Neural crest cell (in vitro differentiated cells): Measurements from ENCODE around the gene INSYN2A. TPM values are rescaled to one million over a fixed set of nuclear protein-coding genes. Genes with fewer than 3 reads are reported as not detected.

ENCODE experiments used
- DNase-seq: peaks from one replicate; pipeline ENCODE4 v3.0.0; 2021; ENCODE audit warnings: low read depth, mixed read lengths, low spot score
- H3K27ac Mint-ChIP-seq: one replicate; pipeline ENCODE4 v1.8.0; 2021; ENCODE audit warnings: mild to moderate bottlenecking, mixed read lengths; ENCODE audit not compliant: unreplicated experiment
- H3K27me3 Mint-ChIP-seq: 2 replicates; pipeline ENCODE4 v1.8.0; 2021; ENCODE audit warnings: low read depth, mild to moderate bottlenecking, mixed read lengths
- H3K36me3 Mint-ChIP-seq: 2 replicates; pipeline ENCODE4 v1.8.0; 2021; ENCODE audit warnings: low read depth, mild to moderate bottlenecking, mixed read lengths
- H3K4me1 Mint-ChIP-seq: 2 replicates; pipeline ENCODE4 v1.8.0; 2021; ENCODE audit warnings: mixed read lengths
- H3K4me3 Mint-ChIP-seq: one replicate; pipeline ENCODE4 v1.8.0; 2021; ENCODE audit warnings: mild to moderate bottlenecking, mixed read lengths
- H3K9me3 Mint-ChIP-seq: 2 replicates; pipeline ENCODE4 v1.8.0; 2021; ENCODE audit warnings: mixed read lengths
- total RNA-seq: library from RNA; stranded (reverse); gene quantifications from 2 replicates; pipeline ENCODE4 v1.2.1, GENCODE V29; 2021
- TF ChIP-seq, protein P1 (sequence below): fragments of 200-600 bp; sonication (generic); conservative IDR thresholded peaks from 2 replicates; pipeline ENCODE4 v1.5.0; 2021; ENCODE audit warnings: antibody characterized with exemption, mild to moderate bottlenecking

INSYN2A gene
- total RNA-seq, 1 donor from 2014 or later, result 0.12 TPM

DNA sequence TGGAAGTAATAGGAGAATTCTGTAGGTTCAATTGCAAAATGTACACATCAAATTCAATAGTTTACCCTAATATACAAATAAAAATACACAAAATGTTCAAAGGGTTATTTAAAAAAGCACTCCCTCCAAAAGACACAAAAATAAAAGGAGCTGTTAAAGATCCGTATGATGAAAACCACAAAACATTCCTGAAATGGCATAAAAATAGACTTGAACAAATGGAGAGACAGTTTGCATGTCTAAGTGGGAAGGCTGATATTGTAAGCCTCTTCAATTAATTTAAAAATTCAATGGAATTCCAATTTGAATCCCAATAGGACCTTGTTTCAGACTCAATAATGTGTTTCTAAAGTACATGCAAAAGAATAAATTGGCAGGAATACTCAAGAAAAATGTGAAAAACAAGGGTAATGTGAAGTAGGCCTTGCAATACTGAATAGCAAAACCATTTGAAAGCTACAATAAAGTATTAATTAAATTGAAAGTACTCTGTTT lies 38.0 kb upstream of the INSYN2A start:
- H3K9me3 Mint-ChIP-seq, result peaks cover 2% of the 10 kb centered on the region
- TF ChIP-seq, protein P1, sequence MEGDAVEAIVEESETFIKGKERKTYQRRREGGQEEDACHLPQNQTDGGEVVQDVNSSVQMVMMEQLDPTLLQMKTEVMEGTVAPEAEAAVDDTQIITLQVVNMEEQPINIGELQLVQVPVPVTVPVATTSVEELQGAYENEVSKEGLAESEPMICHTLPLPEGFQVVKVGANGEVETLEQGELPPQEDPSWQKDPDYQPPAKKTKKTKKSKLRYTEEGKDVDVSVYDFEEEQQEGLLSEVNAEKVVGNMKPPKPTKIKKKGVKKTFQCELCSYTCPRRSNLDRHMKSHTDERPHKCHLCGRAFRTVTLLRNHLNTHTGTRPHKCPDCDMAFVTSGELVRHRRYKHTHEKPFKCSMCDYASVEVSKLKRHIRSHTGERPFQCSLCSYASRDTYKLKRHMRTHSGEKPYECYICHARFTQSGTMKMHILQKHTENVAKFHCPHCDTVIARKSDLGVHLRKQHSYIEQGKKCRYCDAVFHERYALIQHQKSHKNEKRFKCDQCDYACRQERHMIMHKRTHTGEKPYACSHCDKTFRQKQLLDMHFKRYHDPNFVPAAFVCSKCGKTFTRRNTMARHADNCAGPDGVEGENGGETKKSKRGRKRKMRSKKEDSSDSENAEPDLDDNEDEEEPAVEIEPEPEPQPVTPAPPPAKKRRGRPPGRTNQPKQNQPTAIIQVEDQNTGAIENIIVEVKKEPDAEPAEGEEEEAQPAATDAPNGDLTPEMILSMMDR, result no peak
- DNase-seq, result no peak
- H3K4me3 Mint-ChIP-seq, result no peak overlapping the region
- no peak overlapping the region for H3K27ac Mint-ChIP-seq
- H3K4me1 Mint-ChIP-seq, result no peaks in the 10 kb centered on the region
- peaks cover 3% of the 10 kb centered on the region for H3K36me3 Mint-ChIP-seq
- no peaks in the 10 kb centered on the region for H3K27me3 Mint-ChIP-seq

DNA sequence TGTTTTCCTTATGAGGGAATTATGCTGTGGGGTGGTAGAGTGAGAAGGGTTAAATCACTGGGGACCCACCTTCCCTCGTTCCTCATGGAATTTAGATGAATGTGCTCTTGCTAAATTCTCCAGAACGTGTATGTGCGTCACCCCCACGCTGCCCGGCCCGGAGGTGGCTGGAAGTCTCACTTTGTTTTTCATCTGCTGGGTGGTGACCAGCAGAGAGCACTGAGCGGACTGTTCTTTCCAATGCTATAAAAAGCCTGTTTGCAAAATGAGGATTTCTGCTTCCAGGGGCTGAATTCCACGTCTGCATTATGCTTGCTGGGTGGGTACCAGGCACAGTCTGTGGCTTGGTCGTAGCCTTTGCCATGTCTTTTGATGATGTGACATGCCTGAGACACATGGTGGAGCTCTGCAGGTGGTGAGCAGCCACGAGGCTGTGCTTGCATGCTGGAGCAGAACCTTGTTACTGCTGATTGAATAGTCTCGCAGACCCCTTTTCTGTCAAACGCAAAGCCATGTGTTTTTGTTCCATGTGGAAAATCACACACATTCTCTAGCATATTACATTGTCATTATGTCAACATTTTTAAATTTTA lies 31.9 kb upstream of the INSYN2A start:
- Mint-ChIP-seq H3K9me3 (no peaks in the 10 kb centered on the region), H3K27me3 (no peaks in the 10 kb centered on the region), H3K27ac (no peak overlapping the region), H3K36me3 (no peaks in the 10 kb centered on the region), H3K4me3 (no peak overlapping the region), H3K4me1 (no peaks in the 10 kb centered on the region)
- TF ChIP-seq, protein P1, result no peak
- DNase-seq, result no peak

DNA sequence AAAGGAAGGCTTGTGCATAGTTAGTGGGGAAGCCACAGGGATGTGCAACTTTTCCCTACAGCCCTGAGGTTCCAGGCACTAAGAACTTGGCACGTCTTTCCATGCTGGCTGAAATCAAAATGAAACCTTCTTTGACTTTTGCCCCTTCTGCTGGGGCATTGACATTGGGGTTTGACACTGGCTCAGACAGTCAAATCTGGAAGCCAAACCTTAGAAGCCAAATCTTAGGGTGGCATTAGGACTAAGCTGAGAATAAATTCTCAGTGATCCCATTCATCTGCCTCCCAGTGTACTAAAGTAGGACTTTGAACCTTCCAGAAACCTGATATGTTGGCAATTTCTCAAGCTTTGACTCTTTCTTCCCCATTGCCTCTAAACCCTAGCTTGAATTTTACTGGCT lies 31.3 kb upstream of the INSYN2A start:
- Mint-ChIP-seq H3K36me3 (no peaks in the 10 kb centered on the region), H3K9me3 (no peaks in the 10 kb centered on the region), H3K4me3 (no peak overlapping the region), H3K4me1 (no peaks in the 10 kb centered on the region), H3K27ac (no peak overlapping the region), H3K27me3 (no peaks in the 10 kb centered on the region)
- TF ChIP-seq, protein P1, result no peak
- DNase-seq, result no peak

DNA sequence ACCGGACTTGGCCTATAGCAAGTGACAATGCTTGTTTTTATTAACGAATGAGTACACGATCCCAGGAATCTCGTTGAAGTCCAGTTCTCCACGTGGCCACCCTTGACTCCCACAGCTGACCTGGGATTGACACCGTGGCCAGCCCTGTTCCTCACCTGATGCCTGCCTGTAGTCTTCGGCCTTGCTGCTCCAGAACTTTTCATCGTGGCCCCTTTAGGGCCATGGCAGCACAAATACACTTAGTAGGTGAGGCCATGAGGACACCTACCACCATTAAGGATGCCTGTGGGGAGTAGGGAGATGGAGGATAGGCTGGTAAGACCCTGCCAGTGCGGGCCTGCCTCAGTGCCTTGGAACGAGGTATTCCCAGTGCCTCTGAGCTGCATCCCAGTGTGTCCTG lies 30.6 kb upstream of the INSYN2A start:
- no peak overlapping the region for H3K27ac Mint-ChIP-seq
- H3K9me3 Mint-ChIP-seq, result no peaks in the 10 kb centered on the region
- TF ChIP-seq, protein P1, result no peak

DNA sequence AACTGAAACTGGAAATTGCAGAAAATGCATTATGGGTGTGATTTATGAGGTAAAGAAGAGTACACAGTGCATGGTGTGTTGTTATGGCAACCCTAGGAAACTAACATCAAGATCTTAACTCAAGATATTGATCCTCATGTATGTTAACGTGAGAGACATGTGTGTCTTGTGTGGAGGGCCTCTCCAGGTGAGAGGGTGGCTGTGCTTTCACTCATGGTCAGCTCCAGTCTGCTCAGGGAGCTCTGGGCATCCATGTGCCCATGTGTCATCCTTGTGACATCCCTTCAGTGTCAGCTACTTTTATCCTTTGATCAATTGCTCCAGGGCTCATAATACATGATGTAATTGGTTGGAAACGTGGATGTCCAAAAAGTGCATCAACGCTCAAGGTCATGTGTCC lies 24.9 kb upstream of the INSYN2A start:
- H3K9me3 Mint-ChIP-seq, result no peaks in the 10 kb centered on the region
- no peaks in the 10 kb centered on the region for H3K27me3 Mint-ChIP-seq
- TF ChIP-seq, protein P1, result no peak

More for the DNA sequence above, 30.6 kb upstream of the INSYN2A start:
- no peaks in the 10 kb centered on the region for H3K36me3 Mint-ChIP-seq
- no peak overlapping the region for H3K4me3 Mint-ChIP-seq
- DNase-seq, result no peak
- H3K27me3 Mint-ChIP-seq, result no peaks in the 10 kb centered on the region
- no peaks in the 10 kb centered on the region for H3K4me1 Mint-ChIP-seq

More for the DNA sequence above, 24.9 kb upstream of the INSYN2A start:
- Mint-ChIP-seq H3K4me3 (no peak overlapping the region), H3K36me3 (peaks cover 5% of the 10 kb centered on the region), H3K4me1 (no peaks in the 10 kb centered on the region), H3K27ac (no peak overlapping the region)
- DNase-seq, result no peak
